PFSK-1 (cell line): ENCODE results near the gene ARL4D.

ENCODE experiments used
- FOXP2 ChIP-seq: optimal IDR thresholded peaks from 2 replicates; pipeline ENCODE3; 2011; ENCODE audit warnings: borderline replicate concordance, control low read depth, inconsistent platforms; ENCODE audit not compliant: insufficient read depth; ENCODE audit errors: extremely low read length, extremely low read depth
- POLR2AphosphoS5 ChIP-seq: IDR thresholded peaks from 2 replicates; pipeline ENCODE4 v1.6.1; 2012; ENCODE audit warnings: low read depth, mild to moderate bottlenecking, control low read depth, low read length, moderate library complexity
- SIN3A ChIP-seq: IDR thresholded peaks from 2 replicates; pipeline ENCODE4 v1.6.1; 2012; ENCODE audit warnings: mild to moderate bottlenecking, low read length, moderate library complexity, borderline replicate concordance; ENCODE audit not compliant: insufficient read depth
- TAF1 ChIP-seq: IDR thresholded peaks from 2 replicates; pipeline ENCODE4 v1.6.1; 2012; ENCODE audit warnings: low read length, control low read depth, borderline replicate concordance; ENCODE audit not compliant: insufficient read depth
- TF ChIP-seq, protein P1 (sequence below), 2 experiments: IDR thresholded peaks; 2 replicates each; pipeline versions ENCODE4 v1.6.1 to v1.8.0; 2011 to 2012; ENCODE audit warnings: low read depth in 2 of 2, low read length in 2 of 2, control low read depth in 1 of 2, inconsistent platforms in 1 of 2, mild to moderate bottlenecking in 1 of 2, moderate library complexity in 1 of 2; ENCODE audit not compliant: insufficient read depth in 1 of 2

Gene ARL4D

DNA sequence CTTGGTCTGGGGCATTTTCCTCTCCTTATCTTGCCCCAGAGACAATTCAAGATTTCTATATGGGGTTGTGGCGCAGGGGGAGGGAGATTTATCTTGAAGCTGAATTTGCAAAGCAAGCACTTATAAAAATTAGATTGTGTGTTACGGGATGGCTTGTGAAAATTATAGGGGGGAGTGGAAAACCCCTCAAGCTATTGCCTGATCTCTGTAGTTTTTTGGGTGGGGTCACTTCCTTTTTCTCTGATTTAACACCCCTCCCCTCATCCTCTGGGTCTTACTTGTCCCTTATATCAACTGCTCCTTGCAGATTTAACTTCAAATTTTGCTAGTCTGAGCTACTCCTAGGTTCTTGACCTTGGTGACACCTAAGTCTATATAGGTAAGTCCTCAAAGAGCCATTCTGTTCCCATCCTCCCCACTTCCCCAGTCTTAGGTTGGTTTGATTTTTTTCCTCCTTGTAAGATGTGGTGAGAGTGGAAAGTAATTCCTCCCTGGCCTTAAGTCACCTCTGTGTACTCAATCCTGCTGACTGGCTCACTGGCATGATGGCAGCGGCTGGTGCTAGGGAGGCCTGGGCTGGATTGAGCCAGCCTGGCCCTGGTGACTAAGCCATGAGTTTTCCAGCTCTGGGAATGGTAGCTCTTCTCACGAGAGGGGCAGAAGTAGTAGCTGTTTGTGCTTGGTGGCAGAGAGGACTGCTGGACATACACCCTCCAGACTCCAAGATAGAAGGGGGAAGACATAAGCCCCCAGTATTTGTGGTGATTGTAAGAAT, 2.3 kb downstream of the ARL4D start:
- TF ChIP-seq POLR2AphosphoS5 (no peak), TAF1 (no peak), SIN3A (no peak), FOXP2 (no peak)
- TF ChIP-seq, protein P1, sequence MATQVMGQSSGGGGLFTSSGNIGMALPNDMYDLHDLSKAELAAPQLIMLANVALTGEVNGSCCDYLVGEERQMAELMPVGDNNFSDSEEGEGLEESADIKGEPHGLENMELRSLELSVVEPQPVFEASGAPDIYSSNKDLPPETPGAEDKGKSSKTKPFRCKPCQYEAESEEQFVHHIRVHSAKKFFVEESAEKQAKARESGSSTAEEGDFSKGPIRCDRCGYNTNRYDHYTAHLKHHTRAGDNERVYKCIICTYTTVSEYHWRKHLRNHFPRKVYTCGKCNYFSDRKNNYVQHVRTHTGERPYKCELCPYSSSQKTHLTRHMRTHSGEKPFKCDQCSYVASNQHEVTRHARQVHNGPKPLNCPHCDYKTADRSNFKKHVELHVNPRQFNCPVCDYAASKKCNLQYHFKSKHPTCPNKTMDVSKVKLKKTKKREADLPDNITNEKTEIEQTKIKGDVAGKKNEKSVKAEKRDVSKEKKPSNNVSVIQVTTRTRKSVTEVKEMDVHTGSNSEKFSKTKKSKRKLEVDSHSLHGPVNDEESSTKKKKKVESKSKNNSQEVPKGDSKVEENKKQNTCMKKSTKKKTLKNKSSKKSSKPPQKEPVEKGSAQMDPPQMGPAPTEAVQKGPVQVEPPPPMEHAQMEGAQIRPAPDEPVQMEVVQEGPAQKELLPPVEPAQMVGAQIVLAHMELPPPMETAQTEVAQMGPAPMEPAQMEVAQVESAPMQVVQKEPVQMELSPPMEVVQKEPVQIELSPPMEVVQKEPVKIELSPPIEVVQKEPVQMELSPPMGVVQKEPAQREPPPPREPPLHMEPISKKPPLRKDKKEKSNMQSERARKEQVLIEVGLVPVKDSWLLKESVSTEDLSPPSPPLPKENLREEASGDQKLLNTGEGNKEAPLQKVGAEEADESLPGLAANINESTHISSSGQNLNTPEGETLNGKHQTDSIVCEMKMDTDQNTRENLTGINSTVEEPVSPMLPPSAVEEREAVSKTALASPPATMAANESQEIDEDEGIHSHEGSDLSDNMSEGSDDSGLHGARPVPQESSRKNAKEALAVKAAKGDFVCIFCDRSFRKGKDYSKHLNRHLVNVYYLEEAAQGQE (IDR thresholded peaks at IDR 0.05; ENCODE audit: insufficient read depth in 1 of 2, low read depth in 2 of 2, low read length in 2 of 2): no peak

DNA sequence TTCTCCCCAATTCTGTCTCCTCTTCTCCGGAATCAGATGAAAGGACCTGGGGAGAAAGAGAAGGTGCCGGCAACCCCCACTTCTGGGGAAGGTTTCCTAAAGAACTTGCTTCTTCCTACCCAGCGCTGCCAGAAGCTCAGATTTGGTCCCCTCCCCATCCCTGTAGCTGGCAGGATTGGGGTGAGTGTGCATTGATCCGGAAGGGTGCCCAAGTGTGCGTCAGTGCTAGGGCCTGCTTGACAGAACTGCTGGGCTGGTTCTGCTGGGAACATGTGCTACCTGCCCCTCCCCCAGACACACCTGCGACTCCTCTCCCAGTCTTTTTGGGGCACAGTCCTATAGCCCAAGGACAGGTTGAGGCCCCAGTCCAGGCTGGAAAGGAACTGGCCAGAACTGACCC, 3.3 kb downstream of the ARL4D start:
- TF ChIP-seq, protein P1 (IDR thresholded peaks at IDR 0.05; ENCODE audit: insufficient read depth in 1 of 2, low read depth in 2 of 2, low read length in 2 of 2): no peak
- TF ChIP-seq TAF1: no peak
- no peak for TF ChIP-seq FOXP2
- TF ChIP-seq SIN3A: no peak
- no peak for TF ChIP-seq POLR2AphosphoS5

GRCh38 chr17:43402567-43402966, 3.8 kb downstream of the ARL4D start:
- TF ChIP-seq TAF1 (no peak), POLR2AphosphoS5 (no peak), FOXP2 (no peak), SIN3A (no peak)
- TF ChIP-seq, protein P1 (IDR thresholded peaks at IDR 0.05; ENCODE audit: insufficient read depth in 1 of 2, low read depth in 2 of 2, low read length in 2 of 2): no peak

- TF ChIP-seq SIN3A (0 out of 2 replicates have a peak, but pooled peaks have one; percentile 21), POLR2AphosphoS5 (no peak), TAF1 (no peak), FOXP2 (no peak)
- TF ChIP-seq, protein P1 (IDR thresholded peaks at IDR 0.05; ENCODE audit: insufficient read depth in 1 of 2, low read depth in 2 of 2, low read length in 2 of 2): peak in 1 of 2 experiments; percentile 22; a peak in 1 of 4 replicates
These were observed 5.1 kb downstream of the ARL4D start for GRCh38 chr17:43403846-43404245.
